ENCODE results near the gene MZT1. TPM values are rescaled to one million over a fixed set of nuclear protein-coding genes. Genes with fewer than 3 reads are reported as not detected.

The MZT1 gene
- total and polyA plus RNA-seq, 2 donors (not counting 1 experiment from before 2014, with no cell fraction given), result 2.1 to 5.7 TPM

GRCh38 chr13:72692884-72693514, 34.4 kb downstream of the MZT1 start:
- Histone ChIP-seq H3K27ac (ENCODE audit: low read length in 2 of 2) (no peak overlapping the region), H3K4me3 (ENCODE audit: control extremely low read depth in 1 of 5, extremely low read depth in 1 of 5, insufficient read depth in 1 of 5, low read depth in 2 of 5, low read length in 4 of 5) (no peak overlapping the region), H3K79me2 (ENCODE audit: control insufficient read depth, insufficient read depth, low read length) (no peaks in the 10 kb centered on the region), H3K4me1 (ENCODE audit: control insufficient read depth in 2 of 2, insufficient read depth in 2 of 2, low read length in 2 of 2) (no peaks in the 10 kb centered on the region), H4K20me1 (ENCODE audit: control insufficient read depth, insufficient read depth, low read length, poor library complexity, severe bottlenecking) (no peaks in the 10 kb centered on the region), H3K9me3 (ENCODE audit: control extremely low read depth in 1 of 3, control insufficient read depth in 2 of 3, insufficient read depth in 1 of 3, low read length in 2 of 3) (peaks cover 0 to 10% (median 0%) of the 10 kb centered on the region in 3 donors), H3K9ac (ENCODE audit: low read length) (no peak overlapping the region), H2AFZ (ENCODE audit: insufficient read depth, low read depth, low read length, poor library complexity, severe bottlenecking) (no peak overlapping the region), H3K27me3 (replicated peaks in 1 of 4; ENCODE audit: control extremely low read depth in 1 of 4, control insufficient read depth in 3 of 4, insufficient read depth in 4 of 4, low read length in 3 of 4) (no peaks in the 10 kb centered on the region), H3K36me3 (replicated peaks in 1 of 2; ENCODE audit: control extremely low read depth in 1 of 2, control insufficient read depth in 1 of 2, extremely low read depth in 1 of 2, insufficient read depth in 2 of 2, low read length in 1 of 2) (no peaks in the 10 kb centered on the region), H3K4me2 (replicated peaks; ENCODE audit: low read depth, low read length, poor library complexity, severe bottlenecking) (no peak overlapping the region)
- ChIA-PET POLR2A (no interaction called here), CTCF (interaction anchor here (0.7 kb wide), 1 partner anchor 267 kb away, joined by 3 read pairs; no protein-coding TSS in a partner anchor)
- Mint-ChIP-seq H3K27ac (no peak overlapping the region), H3K4me1 (no peaks in the 10 kb centered on the region), H3K27me3 (peaks cover 14% of the 10 kb centered on the region), H3K4me3 (no peak overlapping the region), H3K9me3 (ENCODE audit: insufficient read depth) (no peaks in the 10 kb centered on the region)
- intact Hi-C loops (cut with micrococcal nuclease), result no loop called here
- ATAC-seq (ENCODE audit: low read depth) (no peak), DNase-seq (no peak)
- TF ChIP-seq EZH2 (IDR thresholded peaks at IDR 0.05; ENCODE audit: borderline replicate concordance, insufficient read depth, low read depth, low read length, poor library complexity, severe bottlenecking), result no peak
- TF ChIP-seq, protein P1, sequence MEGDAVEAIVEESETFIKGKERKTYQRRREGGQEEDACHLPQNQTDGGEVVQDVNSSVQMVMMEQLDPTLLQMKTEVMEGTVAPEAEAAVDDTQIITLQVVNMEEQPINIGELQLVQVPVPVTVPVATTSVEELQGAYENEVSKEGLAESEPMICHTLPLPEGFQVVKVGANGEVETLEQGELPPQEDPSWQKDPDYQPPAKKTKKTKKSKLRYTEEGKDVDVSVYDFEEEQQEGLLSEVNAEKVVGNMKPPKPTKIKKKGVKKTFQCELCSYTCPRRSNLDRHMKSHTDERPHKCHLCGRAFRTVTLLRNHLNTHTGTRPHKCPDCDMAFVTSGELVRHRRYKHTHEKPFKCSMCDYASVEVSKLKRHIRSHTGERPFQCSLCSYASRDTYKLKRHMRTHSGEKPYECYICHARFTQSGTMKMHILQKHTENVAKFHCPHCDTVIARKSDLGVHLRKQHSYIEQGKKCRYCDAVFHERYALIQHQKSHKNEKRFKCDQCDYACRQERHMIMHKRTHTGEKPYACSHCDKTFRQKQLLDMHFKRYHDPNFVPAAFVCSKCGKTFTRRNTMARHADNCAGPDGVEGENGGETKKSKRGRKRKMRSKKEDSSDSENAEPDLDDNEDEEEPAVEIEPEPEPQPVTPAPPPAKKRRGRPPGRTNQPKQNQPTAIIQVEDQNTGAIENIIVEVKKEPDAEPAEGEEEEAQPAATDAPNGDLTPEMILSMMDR (IDR thresholded peaks at IDR 0.05), result no peak
- WGBS (ENCODE audit: insufficient coverage), result 58% methylated on average over 5 of the region's 5 CpGs

- no peaks in the 10 kb centered on the region for H3K79me2 ChIP-seq (ENCODE audit: control insufficient read depth, insufficient read depth, low read length)
- ATAC-seq (ENCODE audit: low read depth), result no peak
- Mint-ChIP-seq H3K27me3 (peaks cover 10% of the 10 kb centered on the region), H3K9me3 (ENCODE audit: insufficient read depth) (no peaks in the 10 kb centered on the region), H3K27ac (no peak overlapping the region), H3K4me1 (no peaks in the 10 kb centered on the region), H3K4me3 (no peak overlapping the region)
- H3K27ac ChIP-seq (ENCODE audit: low read length in 2 of 2), result no peak overlapping the region
- intact Hi-C loops (cut with micrococcal nuclease), result no loop called here
- no peaks in the 10 kb centered on the region for H3K36me3 ChIP-seq (replicated peaks in 1 of 2; ENCODE audit: control extremely low read depth in 1 of 2, control insufficient read depth in 1 of 2, extremely low read depth in 1 of 2, insufficient read depth in 2 of 2, low read length in 1 of 2)
- DNase-seq, result no peak
- POLR2A ChIA-PET, result no interaction called here
- TF ChIP-seq, protein P1 (IDR thresholded peaks at IDR 0.05), result no peak
- TF ChIP-seq EZH2 (IDR thresholded peaks at IDR 0.05; ENCODE audit: borderline replicate concordance, insufficient read depth, low read depth, low read length, poor library complexity, severe bottlenecking), result no peak
- no peak overlapping the region for H3K9ac ChIP-seq (ENCODE audit: low read length)
- no peak overlapping the region for H2AFZ ChIP-seq (ENCODE audit: insufficient read depth, low read depth, low read length, poor library complexity, severe bottlenecking)
- H3K9me3 ChIP-seq (ENCODE audit: control extremely low read depth in 1 of 3, control insufficient read depth in 2 of 3, insufficient read depth in 1 of 3, low read length in 2 of 3), result peaks cover 0 to 10% (median 0%) of the 10 kb centered on the region in 3 donors
- CTCF ChIA-PET, result no interaction called here
- H3K27me3 ChIP-seq (replicated peaks in 1 of 4; ENCODE audit: control extremely low read depth in 1 of 4, control insufficient read depth in 3 of 4, insufficient read depth in 4 of 4, low read length in 3 of 4), result no peaks in the 10 kb centered on the region
- H4K20me1 ChIP-seq (ENCODE audit: control insufficient read depth, insufficient read depth, low read length, poor library complexity, severe bottlenecking), result no peaks in the 10 kb centered on the region
- no peak overlapping the region for H3K4me3 ChIP-seq (ENCODE audit: control extremely low read depth in 1 of 5, extremely low read depth in 1 of 5, insufficient read depth in 1 of 5, low read depth in 2 of 5, low read length in 4 of 5)
- no peak overlapping the region for H3K4me2 ChIP-seq (replicated peaks; ENCODE audit: low read depth, low read length, poor library complexity, severe bottlenecking)
- H3K4me1 ChIP-seq (ENCODE audit: control insufficient read depth in 2 of 2, insufficient read depth in 2 of 2, low read length in 2 of 2), result no peaks in the 10 kb centered on the region
Measured at GRCh38 chr13:72689181-72689696, 38.2 kb downstream of the MZT1 start.
